Activated gamma-delta T cell (primary cell): ENCODE results near the gene SLC16A10.
A peak's percentile ranks its signal among the peaks of the same experiment; 100 is the strongest.
"Not testable (repeated sequence)": the region's sequence is repeated elsewhere in the genome, so short reads cannot be mapped to it uniquely, and the experiment has no call there.

ENCODE experiments used
- DNase-seq: peaks from one replicate; lab custom pipeline; 2025; lab: John Stamatoyannopoulos, UW
- total RNA-seq, 2 donors: gene quantifications; one replicate each; lab custom pipeline; 2026; lab: John Stamatoyannopoulos, UW

Gene SLC16A10, protein sequence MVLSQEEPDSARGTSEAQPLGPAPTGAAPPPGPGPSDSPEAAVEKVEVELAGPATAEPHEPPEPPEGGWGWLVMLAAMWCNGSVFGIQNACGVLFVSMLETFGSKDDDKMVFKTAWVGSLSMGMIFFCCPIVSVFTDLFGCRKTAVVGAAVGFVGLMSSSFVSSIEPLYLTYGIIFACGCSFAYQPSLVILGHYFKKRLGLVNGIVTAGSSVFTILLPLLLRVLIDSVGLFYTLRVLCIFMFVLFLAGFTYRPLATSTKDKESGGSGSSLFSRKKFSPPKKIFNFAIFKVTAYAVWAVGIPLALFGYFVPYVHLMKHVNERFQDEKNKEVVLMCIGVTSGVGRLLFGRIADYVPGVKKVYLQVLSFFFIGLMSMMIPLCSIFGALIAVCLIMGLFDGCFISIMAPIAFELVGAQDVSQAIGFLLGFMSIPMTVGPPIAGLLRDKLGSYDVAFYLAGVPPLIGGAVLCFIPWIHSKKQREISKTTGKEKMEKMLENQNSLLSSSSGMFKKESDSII
- 5.1 to 26.2 reads per million in 2 donors for total RNA-seq

DNA sequence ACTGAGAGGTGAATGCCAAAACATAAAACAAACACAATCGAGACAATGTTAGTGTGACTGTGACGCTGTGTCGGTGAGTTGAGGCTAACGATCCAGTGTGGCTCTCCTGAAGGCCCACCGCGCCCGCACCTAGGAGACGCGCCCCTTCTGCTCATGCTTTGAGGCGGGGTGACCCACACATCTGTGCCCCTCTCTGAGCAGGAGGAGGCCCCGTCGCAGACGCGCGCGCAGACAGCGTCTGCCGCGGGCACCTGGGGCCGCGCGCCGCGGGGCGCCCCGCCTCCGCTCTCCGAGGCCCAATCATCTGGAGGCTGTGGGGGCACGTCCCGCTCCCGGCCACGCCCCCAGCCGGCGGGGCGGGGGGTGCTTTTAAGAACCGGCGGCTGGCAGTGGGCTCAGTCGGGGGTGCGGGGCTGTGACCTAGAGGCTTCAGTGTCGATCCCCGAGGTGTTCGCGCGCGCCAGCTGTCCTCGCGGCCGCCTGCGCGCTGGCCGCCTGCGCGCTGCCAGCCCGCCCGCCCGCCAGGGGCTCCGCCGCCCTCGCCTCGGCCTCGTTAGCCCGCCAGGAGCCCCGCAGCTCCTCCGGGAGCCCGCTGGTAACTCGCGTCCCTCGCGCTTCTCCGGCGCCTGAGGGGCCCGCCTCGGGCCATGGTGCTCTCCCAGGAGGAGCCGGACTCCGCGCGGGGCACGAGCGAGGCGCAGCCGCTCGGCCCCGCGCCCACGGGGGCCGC is at the start of gene SLC16A10:
Gene SLC16A10, plus strand, starts transcription at position 398 of the 730 bp plus-strand sequence. Its CDS starts 250 bp downstream, at position 648.
- peak; percentile 52 for DNase-seq

DNA sequence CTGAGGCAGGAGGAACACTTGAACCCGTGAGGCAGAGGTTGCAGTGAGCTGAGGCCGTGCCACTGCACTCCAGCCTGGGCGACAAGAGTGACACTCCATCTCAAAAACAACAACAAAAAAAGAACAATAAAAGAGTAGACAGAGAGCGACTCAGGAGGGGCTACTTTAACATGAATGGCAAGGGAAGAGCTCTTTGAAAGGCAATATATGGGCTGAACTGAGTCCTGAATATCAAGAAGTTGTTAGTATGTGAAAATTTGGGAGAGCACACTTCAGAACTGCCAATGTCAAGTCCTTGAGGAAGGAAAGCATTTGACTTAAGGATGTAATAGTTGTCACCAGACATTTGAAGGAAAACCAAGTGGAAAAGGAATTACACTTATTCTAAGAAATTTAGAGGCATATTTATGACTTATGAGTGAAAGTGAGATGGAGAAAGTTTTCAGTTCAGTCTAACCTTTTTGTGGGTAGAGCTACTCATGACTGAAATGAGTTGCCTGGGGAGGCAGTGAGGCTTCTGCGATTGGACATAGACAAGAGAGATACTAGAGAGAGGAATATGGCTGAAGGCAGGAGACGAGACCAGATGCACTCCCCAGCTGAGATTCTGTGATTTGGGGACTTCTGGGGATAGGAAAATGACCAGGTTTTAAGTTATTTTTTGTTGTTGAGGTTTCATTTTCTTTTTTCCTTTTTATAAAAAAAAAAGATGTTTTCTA is 48.6 kb upstream of the SLC16A10 start:
- no peak for DNase-seq

DNA sequence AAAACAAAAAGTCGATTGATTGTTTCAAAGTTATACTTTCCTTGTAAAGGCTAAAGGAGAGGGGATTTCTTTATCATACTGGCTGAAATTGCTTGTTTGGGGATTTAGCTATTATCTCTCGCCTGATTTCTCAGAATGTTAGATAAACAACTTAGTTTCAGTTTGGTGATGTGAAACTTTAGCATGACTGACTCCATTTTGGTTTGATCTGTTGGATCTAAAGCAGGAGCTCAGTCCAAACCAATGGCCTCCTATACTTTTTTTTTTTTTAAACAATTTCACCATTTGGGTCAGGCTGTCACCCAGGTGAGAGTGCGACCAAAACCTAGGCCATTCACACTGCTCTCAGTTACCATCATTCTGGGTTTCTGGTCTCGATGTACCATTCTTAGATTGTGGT is 45.4 kb upstream of the SLC16A10 start:
- DNase-seq: no peak

DNA sequence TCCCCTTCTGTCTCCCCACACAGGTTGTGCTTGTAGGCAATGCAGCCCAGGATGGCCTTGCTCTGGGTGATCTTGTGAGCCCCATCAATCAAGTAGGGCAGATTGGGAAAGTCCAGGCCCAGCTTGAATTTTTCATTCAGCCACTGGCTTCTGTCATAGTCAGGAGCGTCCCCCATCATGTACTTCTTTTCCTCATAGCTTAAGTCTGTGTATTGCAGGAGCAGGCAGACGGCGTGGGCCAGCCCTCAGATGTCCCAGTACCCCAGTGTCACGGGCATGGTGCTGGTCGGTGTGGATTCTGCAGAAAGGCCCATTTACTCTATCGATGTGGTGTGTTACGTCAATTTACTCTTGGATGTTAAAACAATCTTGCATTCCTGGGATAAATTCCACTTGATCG is 40.1 kb upstream of the SLC16A10 start:
- DNase-seq: no peak

DNA sequence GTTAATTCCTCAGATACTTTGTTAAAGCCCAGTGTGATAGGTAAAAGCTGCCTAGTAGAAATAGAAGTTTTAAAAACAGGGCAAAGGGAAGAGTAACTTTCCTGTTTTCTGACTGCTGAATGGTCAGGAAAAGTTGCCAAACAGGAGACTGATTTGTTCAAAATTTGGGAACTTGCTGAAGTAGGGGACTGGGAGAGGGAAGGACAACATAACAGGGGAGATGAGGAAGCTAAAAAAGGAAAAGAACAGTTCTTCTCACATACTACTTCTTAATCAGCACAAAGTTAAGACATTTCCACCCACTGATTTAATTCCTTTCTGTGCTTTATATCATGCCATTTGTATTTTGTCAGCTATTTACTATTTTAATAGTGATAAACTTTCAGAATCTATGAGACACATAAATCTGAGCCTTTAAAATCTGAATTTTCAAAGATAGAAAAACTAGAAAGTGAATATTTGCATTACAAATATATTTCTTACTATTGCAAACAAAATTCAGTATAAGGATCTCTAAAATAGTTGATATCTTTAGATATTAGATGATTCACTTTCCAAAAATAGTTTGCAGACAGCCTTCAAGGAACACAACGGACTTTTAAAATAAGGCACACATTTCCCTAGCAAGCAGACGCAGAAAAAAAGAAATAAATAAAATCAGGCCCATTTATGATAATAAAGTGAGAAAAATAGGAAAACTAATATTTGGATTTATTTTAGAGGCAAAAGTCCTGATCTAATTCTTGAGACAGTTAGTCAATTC is 36.9 kb upstream of the SLC16A10 start:
- DNase-seq: no peak

DNA sequence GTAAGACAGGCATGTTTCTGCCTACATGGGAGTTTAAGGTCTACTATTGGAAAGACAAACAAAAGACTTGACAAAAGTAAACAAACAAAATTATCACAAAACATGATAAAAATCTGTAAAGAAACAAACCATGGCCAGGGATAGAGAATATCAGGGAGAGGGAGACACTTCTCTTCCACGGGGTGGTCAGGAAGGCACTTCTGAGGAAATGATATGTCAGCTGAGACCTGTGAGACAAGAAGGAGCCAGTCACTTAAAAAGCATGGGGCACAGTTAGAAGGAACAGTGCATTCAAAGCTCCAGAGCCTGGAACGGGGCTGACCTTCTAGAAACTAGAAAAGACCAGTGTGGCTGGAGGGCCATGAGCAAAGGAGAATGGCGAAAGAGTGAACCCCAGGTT is 35.1 kb upstream of the SLC16A10 start:
- DNase-seq: no peak

DNA sequence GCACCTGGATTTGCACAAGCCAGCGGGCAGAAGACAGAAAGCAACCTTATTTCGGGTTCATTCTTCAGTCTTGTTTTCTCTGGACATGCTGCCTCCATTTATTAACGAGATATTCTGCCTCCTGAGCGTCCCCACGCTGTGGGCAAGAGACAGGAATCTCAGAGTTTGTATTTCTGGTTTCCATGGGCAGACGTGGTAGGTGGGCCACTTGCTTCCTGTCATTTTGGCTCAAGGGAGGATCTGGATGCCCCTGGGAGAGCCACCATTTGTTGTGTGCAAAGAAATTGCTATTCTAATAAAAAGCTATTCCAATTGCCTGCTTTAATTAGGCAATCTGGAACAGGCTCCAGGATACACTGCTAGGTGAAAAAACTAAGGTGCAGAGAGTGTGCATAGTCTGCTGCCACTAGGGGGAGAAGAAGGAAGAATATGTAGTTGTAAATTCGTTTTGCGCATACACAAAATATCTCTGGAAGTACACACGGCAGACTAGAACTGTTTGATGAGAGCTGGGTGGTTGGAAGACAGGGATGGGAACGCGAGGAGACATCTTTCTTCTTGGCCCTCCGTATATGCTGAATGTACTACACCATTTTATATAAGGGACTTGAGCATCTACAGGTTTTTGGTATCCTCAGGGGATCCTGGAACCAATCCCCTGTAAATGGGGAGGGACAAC is 30.1 kb upstream of the SLC16A10 start:
- no peak for DNase-seq

DNA sequence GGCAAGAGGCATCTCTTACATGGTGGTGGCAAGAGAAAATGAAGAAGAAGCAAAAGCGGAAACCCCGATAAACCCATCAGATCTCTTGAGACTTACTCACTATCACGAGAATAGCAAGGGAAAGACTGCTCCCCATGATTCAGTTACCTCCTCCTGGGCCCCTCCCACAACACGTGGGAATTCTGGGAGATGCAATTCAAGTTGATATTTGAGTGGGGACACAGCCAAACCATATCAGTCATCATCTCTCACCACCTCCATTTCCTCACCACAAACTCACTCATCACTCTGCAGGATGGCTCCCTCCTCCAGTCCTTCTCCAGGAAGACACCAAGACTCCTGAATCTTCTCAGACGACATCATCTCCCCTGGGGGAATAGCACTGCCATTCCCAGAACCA is 25.8 kb upstream of the SLC16A10 start:
- DNase-seq: no peak

DNA sequence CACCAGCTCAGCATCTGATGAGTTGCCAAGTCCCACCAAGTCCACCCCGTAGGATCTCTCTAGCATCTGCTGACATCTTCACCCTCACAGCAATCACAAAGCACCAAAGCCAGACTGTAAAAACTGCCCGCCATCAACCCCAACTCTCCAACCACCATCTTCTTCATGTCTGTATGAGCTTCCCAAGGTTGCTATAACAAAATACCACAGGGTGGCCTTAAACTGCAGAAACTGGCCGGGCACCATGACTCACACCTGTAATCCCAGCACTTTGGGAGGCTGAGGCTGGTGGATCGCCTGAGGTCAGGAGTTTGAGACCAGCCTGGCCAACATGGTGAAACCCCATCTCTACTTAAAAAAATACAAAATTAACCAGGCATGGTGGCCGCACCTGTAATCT is 25.3 kb upstream of the SLC16A10 start:
- not testable (repeated sequence) for DNase-seq

DNA sequence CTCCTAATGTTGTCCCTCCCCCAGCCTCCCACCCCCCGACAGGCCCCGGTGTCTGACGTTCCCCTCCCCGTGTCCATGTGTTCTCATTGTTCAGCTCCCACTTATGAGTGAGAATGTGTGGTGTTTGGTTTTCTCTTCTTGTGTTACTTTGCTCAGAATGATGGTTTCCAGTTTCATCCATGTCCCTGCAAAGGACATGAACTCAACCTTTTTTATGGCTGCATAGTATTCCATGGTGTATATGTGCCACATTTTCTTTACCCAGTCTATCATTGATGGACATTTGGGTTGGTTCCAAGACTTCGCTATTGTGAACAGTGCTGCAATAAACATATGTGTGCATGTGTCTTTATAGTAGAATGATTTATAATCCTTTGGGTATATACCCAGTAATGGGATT is 24.4 kb upstream of the SLC16A10 start:
- not testable (repeated sequence) for DNase-seq

DNA sequence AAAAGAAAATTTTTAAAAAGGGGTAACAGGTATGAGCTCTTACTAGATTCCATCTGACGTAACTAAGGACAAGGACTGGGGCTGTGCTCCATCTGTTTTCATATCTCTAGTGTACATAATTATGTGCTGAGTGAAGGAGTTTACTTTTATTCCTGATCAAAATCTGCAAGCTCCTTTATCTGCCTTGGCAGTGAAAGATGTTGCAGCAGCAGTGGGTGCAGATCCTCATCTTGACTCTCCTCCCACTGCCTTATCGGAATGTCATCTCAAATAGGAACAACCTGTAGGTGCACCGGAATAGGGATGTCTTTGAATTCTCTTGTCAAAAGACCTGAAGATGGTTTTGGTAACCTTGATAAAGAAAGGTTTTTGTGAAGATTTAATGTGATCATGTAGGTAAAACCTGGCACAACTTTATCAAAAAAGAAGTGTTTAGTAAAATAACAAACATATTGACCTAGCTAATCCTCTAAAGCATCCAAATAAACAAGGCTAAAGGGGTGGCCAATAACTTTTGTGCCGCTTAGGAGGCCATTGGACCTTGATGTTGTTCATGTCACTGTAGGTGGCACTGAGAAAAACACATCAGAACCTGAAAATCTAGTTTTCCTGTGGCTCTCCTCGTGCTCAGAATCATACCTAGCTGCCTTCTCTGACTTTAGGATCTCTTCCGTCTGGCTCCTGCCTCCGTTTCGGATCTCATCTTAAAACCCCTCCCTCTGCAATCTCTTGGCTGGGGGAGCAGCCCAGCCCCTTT is 19.0 kb upstream of the SLC16A10 start:
- DNase-seq: no peak

DNA sequence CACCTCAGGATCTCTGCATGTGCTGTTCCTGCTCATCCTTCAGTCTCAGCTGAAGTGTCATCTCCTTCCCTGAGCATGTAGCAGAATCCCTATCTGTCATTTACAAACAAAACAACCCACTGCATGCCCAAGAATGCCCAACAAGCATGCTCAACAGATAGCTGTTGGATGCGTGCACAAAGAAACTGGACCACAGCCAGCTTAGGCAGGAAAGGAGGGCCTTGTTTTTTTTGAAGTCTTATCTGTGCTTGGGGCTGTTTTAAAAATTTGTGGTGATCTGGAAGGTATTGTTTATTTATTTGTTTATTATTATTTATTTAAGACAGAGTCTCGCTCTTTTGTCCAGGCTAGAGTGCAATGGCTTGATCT is 18.5 kb upstream of the SLC16A10 start:
- no peak for DNase-seq

DNA sequence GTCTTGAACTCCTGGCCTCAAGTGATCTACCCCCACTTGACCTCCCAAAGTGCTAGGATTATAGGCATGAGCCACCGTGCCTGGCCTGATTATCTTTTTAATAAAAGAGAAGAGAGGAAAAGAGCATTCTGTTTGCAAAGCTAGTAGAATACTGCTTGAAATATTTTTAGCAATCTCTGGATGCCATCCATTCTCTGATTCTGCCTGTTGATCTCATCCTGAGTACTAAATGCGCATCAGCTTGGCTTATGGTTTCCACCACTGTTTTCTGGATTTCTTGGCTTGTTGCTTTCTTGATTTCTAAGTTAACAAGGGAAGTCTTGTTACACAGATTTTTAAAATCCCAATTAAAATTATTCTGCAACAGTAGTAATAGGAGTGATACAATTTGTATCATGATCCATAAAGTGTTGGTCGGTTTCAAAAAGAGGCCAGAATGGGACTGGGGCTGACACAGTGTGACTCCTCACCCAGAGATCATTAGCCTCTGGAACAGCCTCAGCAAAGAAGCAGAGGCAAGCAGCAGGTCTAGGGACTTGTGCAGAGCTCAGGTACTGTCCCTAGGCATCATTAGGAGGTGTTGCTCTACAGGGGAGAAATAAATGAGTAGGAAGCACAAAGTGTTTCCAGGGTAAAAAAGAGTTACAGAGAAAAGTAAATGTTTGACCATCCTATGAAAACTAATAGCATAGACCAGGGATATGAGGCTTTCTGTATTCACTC is 17.8 kb upstream of the SLC16A10 start:
- no peak for DNase-seq

DNA sequence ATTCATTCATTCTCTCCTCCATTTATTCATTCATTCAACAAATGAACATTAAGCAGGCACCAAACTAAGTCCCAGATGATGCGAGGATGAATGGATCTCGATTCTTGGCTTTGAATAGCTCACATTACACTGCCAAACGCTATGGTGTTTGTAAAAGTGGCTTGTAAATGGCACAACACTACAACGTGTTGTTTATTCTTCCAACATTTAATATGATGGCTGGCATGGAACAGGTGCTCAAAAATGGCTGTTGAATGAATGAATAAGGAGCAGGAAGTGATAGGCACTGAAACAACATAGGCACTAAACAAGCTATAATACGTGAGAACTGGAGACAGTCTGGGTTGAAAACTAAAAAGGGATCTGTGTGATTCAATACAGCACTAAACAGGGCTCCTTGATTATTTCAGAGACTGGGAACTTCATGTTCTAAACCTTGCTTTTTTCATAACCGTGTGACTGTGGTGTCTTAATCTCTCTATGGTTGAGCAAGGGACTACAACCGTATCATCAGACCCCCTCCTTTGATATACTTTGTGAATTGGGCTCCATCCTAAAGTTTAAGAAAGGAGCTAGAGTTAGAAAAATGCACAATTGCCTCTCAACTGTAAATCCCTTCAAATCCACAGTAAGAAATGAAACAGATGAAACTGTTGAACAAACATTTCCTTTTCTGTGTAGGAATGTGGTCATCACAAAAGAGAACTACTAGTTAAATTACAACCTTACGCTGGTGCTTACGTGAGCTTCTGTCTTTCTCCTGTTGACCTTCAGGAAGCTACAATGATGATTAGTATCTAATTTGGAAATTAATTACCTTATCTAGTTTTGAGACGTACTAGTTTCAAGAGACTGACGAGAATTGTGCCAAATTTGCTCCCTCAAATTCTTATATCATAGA is 16.9 kb upstream of the SLC16A10 start:
- DNase-seq: no peak

DNA sequence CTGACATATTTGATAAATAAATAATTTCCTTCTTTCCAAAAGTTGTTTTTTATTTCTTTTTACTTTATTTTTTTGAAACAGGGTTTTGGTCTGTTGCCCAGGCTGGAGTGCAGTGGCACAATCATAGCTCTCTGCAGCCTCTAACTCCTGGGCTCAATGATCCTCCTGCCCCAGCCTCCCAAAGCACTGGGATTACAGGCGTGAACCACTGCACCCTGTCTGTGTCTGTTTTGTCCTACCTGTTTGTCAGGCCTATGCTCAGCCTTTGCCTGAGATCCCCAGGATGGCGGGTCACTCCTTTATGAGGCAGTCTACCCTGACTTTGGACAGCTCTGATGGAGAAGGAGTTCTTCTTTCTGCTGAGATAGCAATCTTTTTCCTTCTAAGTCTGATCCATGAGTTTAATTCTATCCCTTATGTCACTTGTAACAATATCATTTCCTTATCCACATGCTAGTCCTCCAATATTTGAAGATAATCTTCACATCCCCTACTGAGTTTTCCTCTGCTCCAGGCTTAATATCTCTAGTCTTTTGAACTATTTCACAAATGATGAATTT is 14.4 kb upstream of the SLC16A10 start:
- DNase-seq: no peak

DNA sequence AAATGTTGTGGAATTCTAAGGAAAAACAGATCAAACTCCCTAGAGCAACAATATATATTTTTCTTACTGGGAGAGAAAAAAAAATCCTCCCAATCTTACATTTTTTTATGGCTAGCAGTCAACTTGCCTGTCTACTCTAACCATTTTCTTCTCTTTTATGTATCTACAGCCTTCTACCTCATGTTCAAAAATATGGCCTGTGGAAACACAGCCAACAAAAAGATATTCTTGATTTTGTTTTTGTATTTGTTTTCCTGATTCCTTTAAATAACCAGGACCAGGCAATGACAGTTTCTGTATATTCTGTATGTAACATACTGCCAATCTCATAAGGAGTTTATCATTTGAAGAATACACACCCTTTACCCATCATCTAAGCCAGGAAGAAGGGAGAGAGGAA is 13.0 kb upstream of the SLC16A10 start:
- no peak for DNase-seq

DNA sequence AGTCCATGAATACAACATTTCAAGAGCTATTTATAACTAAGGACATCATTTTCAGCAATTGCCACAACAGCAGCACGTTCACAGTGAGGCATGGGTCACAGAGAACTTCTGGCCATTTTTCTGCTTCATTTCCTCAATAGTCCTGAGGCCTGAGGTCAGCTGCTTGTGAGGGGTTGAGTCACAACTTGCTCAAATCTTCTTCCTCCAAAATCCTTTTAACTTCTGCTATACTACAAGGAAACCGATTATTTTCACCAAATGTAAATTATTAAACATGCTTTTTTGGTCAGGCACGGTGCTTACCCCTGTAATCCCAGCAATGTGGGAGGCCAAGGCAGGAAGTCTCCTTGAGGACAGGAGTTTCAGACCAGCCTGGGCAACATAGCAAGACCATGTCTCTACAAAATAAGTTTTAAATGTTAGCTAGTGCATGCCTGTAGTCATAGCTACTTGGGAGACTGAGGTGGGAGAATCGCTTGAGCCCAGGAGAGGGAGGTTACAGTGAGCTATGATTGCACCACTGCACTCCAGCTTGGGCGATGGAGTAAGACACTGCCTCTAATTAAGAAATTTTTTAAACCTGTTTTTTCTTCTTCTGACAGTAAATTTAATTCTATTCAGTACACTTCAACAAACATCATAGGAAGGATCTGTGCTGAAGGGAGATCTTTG is 11.1 kb upstream of the SLC16A10 start:
- no peak for DNase-seq

DNA sequence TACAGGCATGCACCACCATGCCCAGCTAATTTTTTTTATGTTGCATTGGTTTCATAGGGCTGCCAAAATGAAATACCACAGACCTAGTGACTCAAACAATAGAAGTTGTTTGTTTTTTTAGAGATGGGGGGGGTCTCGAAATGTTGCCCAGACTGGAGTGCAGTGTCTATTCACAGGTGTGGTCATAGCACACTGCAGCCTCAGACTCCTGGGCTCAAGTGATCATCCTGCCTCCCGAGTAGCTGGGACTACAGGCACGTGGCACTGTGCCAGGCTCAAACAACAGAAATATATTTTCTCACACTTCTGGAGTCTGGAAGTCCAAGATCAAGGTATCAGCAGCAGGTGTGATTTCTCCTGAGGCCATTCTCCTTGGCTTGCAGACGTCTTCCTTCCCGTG is 6.6 kb upstream of the SLC16A10 start:
- DNase-seq: no peak
